Effector memory CD4-positive, alpha-beta T cell (primary cell): ENCODE measurements around the gene MSANTD2.

ENCODE experiments used
- DNase-seq, 3 donors: peaks; one replicate each; pipeline ENCODE4 v3.0.0-alpha.2; 2020
- H3K27ac ChIP-seq: 2 replicates; pipeline ENCODE4 v1.7.0; 2013; ENCODE audit warnings: mild to moderate bottlenecking, low read length, moderate library complexity; ENCODE audit not compliant: insufficient read depth, poor library complexity, severe bottlenecking
- H3K27me3 ChIP-seq: replicated peaks from 2 replicates; pipeline ENCODE4 v1.7.0; 2013; ENCODE audit warnings: mild to moderate bottlenecking, low read length; ENCODE audit not compliant: insufficient read depth, control insufficient read depth, poor library complexity, severe bottlenecking
- H3K36me3 ChIP-seq: 2 replicates; pipeline ENCODE4 v1.7.0; 2013; ENCODE audit warnings: mild to moderate bottlenecking, low read length, moderate library complexity; ENCODE audit not compliant: control insufficient read depth, insufficient read depth
- H3K4me1 ChIP-seq: 2 replicates; pipeline ENCODE4 v1.7.0; 2013; ENCODE audit warnings: low read length, mild to moderate bottlenecking; ENCODE audit not compliant: control insufficient read depth, insufficient read depth, poor library complexity, severe bottlenecking
- H3K4me3 ChIP-seq: 2 replicates; pipeline ENCODE4 v1.7.0; 2013; ENCODE audit warnings: low read length, low read depth, mild to moderate bottlenecking; ENCODE audit not compliant: insufficient read depth, poor library complexity, severe bottlenecking
- H3K9me3 ChIP-seq: 2 replicates; pipeline ENCODE4 v1.7.0; 2013; ENCODE audit warnings: mild to moderate bottlenecking, low read length, moderate library complexity; ENCODE audit not compliant: control insufficient read depth

Gene MSANTD2

DNA sequence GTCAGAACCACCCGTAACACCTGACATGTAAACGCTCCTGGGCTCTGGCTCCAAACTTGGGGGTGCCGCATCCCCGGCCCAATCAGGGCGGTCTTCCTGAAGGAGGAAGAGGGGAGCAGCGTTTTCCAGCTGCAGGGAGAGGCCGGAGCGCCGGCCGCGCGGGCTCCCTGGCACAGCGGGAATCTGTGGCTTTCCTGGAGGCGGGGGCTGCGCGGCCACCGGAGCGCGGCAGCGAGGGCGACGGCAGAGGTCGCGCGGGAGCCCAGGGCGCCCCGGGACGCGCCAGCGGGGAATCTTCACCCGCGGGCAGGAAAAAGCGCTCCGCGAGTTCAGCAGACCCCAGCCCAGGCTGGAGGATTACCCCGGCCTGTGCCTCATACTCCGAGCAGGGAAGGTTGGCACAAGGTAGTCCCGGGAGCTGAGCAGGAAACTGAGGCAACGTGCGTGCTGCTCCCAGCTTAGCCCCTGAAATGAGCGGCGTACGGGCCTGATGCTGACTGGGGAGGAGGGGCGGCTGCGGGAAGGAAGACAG lies 37.5 kb downstream of the MSANTD2 start:
- Histone ChIP-seq H3K27me3 (peaks cover 40% of the 10 kb centered on the region), H3K27ac (no peak overlapping the region), H3K4me3 (peak overlapping the region; percentile 70), H3K4me1 (peaks cover 37% of the 10 kb centered on the region), H3K36me3 (no peaks in the 10 kb centered on the region), H3K9me3 (no peaks in the 10 kb centered on the region)
- no peak for DNase-seq

DNA sequence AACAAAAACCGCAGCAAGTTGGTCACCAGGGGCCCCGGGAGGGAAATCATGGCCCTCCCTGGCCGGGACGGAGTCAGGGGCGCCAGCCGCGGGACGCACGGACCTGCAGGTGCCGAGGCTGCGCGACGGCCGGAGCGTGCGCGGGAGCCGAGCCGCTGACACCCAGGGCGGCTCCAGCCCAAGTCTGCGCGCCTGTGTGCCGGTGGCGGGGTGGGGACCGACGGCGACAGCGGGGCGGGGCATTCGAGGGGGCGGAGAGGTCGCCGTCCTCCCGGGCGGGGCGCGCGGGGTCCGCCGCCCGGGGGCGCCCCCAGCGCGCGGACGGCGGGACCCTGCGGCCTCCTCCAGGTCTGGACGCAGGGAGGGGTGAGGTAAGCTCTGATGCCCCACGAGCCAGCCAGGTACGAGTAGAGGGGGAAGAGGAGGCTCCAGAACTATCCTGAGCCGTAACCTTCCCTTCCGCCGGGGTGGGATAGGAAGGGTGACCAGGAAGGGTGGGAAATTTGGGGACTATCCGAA lies 38.0 kb downstream of the MSANTD2 start, which contains the start of gene ESAM:
TSS of gene ESAM (minus strand) at position 186 of the 519 bp plus-strand sequence. CDS start at position 50, 136 bp downstream.
- H3K27ac ChIP-seq: no peak within 1 kb of the TSS
- DNase-seq: peak; percentile 43 to 55 (median 44)
- H3K36me3 ChIP-seq: no peaks in the 10 kb centered on the region
- peak within 1 kb of the TSS; percentile 70 for H3K4me3 ChIP-seq
- H3K9me3 ChIP-seq: no peaks in the 10 kb centered on the region
- H3K4me1 ChIP-seq: peaks cover 37% of the 10 kb centered on the region
- peaks cover 40% of the 10 kb centered on the region for H3K27me3 ChIP-seq

- Histone ChIP-seq H3K27me3 (peaks cover 41% of the 10 kb centered on the region), H3K36me3 (no peaks in the 10 kb centered on the region), H3K9me3 (no peaks in the 10 kb centered on the region), H3K27ac (no peak overlapping the region), H3K4me1 (peaks cover 37% of the 10 kb centered on the region), H3K4me3 (peak overlapping the region; percentile 70)
- no peak for DNase-seq
These were observed 38.7 kb downstream of the MSANTD2 start for GRCh38 chr11:124761301-124762104.

DNA sequence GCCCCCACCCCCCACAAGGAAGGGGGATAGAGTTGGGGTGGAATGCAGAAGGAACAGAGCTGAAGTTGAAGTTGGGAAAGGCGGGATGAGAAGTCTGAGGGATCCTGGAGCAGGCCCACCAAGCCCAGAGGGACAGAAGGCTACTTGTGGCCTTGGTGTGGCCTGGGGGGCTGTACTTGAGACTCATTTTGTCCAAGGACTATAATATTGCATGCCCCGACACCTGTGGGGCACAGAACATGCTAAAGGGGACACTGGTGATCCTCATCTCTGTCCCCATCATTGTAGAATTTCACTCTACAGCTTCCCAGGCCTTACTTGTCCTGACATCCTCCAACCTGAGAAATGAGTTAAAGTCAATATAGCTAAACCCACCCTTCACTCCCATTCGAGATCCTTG lies 39.4 kb downstream of the MSANTD2 start:
- Histone ChIP-seq H3K4me3 (no peak overlapping the region), H3K27me3 (peaks cover 43% of the 10 kb centered on the region), H3K4me1 (peaks cover 37% of the 10 kb centered on the region)

DNA sequence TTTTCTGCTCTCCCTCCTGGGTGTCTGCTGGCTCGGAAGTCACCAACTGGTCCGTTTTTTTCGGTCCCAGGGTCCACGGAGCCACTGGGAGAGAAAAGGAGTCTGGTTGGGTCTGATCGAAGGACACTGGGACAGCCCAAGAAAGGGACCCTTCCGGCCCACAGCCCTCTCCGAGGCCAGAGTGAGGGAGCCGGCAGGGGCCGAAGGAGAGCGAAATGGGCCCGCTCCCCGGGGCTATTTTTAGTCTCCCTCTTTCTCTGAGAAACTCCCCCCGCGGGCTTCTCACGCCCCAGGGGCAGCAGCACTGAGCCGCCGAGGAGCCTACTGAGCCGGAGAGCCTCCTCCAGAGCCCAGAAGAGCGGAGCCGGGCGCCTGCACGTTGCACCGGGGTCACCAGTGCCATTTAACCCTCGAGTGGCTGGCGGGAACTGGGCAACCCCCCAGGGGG lies 40.0 kb downstream of the MSANTD2 start:
- H3K9me3 ChIP-seq: no peaks in the 10 kb centered on the region
- H3K27ac ChIP-seq: no peak overlapping the region
- H3K4me3 ChIP-seq: no peak overlapping the region
- DNase-seq: no peak
- peaks cover 37% of the 10 kb centered on the region for H3K4me1 ChIP-seq
- H3K36me3 ChIP-seq: no peaks in the 10 kb centered on the region
- H3K27me3 ChIP-seq: peaks cover 43% of the 10 kb centered on the region

More for the DNA sequence above, 39.4 kb downstream of the MSANTD2 start:
- Histone ChIP-seq H3K9me3 (no peaks in the 10 kb centered on the region), H3K27ac (no peak overlapping the region), H3K36me3 (no peaks in the 10 kb centered on the region)
- no peak for DNase-seq

DNA sequence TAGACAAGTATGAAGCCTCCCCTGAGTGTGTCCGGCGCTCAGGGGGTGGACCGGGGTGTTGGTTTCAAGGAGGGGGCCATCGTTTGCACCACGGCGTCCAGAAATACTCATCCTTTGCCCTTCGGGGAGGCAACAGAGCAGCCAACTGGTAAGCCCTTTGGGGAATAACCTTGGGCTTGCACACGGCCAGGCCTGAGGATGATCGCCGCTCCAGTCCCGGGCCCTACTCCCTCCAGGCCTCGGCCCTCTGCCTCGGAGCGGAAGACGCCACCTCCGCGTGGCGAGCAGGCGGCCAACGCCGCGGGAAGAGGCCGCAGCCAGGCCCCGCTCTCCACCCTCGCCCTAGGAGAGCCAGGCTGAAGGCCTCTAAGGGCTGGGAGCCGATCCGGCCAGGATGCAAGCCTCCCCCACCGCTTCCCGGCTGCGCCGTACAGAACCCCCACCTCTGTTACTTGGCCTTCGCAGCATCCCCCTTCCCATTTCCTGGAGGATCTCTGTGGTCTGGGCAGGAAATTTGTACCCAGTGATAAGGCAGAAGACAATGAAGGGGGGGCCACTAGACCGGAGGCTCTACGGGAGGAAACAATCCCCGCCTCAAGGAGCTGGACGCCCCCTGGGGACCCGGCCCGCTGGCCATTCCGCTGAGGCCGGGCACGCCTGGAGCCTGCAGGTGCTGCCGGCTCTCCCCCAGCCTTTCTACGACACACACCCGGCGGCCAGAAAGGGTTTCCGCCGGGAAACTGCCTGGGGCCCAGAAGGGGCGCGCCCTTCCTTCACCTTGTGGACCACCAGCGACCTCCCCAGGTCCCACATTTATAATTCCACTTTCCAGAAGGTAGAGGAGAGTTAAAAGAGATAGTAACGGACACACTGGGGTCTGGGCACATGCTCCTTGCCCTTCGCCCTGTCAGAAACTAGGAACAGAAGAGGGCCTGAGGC lies 40.7 kb downstream of the MSANTD2 start:
- peaks cover 43% of the 10 kb centered on the region for H3K27me3 ChIP-seq
- no peaks in the 10 kb centered on the region for H3K9me3 ChIP-seq
- H3K36me3 ChIP-seq: no peaks in the 10 kb centered on the region
- H3K4me3 ChIP-seq: peak overlapping the region; percentile 24
- H3K4me1 ChIP-seq: peaks cover 37% of the 10 kb centered on the region
- H3K27ac ChIP-seq: no peak overlapping the region
- no peak for DNase-seq

- H3K4me3 ChIP-seq: peak overlapping the region; percentile 24
These were observed 41.6 kb downstream of the MSANTD2 start for GRCh38 chr11:124758355-124759265.

GRCh38 chr11:124757320-124757719 lies 42.9 kb downstream of the MSANTD2 start:
- Histone ChIP-seq H3K27ac (no peak overlapping the region), H3K4me3 (no peak overlapping the region), H3K4me1 (peaks cover 32% of the 10 kb centered on the region), H3K27me3 (peaks cover 40% of the 10 kb centered on the region), H3K36me3 (no peaks in the 10 kb centered on the region), H3K9me3 (no peaks in the 10 kb centered on the region)
- DNase-seq: no peak

More at GRCh38 chr11:124758355-124759265, 41.6 kb downstream of the MSANTD2 start:
- H3K36me3 ChIP-seq: no peaks in the 10 kb centered on the region
- peaks cover 37% of the 10 kb centered on the region for H3K4me1 ChIP-seq
- no peaks in the 10 kb centered on the region for H3K9me3 ChIP-seq
- H3K27ac ChIP-seq: no peak overlapping the region
- DNase-seq: peak; percentile 25 to 54 (median 41)
- H3K27me3 ChIP-seq: peaks cover 43% of the 10 kb centered on the region

DNA sequence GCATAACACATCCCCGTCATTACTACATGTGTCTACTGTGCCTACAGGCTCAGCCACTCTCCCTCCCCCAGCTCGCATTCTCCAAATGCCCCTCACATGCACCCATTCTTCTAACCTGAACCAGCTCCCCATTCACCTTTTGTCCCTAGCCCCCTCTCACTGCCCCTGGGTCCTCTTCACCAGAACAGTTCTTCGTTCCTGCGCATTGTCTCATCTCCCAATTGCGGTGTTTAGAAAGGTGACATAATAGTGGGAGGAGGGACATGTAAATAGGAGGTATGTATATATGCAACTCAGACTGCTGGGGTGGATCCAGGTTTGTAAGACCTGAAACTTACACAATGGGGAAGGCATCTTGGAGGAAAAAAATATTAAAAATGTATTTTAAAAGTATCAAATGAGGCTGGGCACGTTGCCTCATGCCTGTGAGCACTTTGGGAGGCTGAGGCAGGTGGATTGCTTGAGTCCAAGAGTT lies 43.4 kb downstream of the MSANTD2 start:
- peaks cover 38% of the 10 kb centered on the region for H3K27me3 ChIP-seq
- no peak overlapping the region for H3K4me3 ChIP-seq
- H3K27ac ChIP-seq: no peak overlapping the region
- no peaks in the 10 kb centered on the region for H3K9me3 ChIP-seq
- H3K36me3 ChIP-seq: no peaks in the 10 kb centered on the region
- H3K4me1 ChIP-seq: peaks cover 29% of the 10 kb centered on the region
- DNase-seq: no peak
